Stimulated activated CD8-positive, alpha-beta memory T cell treated with anti-CD3 and anti-CD28 coated beads, Interleukin-2, amount 100 ng/mL, for 48 hours (primary cell): ENCODE measurements around the gene GPR161.
"Not testable (repeated sequence)": the region's sequence is repeated elsewhere in the genome, so short reads cannot be mapped to it uniquely, and the experiment has no call there.

Source experiments
- DNase-seq, 2 donors: peaks; one replicate each; pipeline ENCODE4 v3.0.0-alpha.2; 2020; ENCODE audit warnings: low read depth in 2 of 2

GPR161 gene

GRCh38 chr1:168087696-168088095 lies 49.0 kb downstream of the GPR161 start:
- no peak for DNase-seq

GRCh38 chr1:168086438-168086837 lies 50.3 kb downstream of the GPR161 start:
- no peak for DNase-seq

- no peak for DNase-seq
These were observed 51.3 kb downstream of the GPR161 start for GRCh38 chr1:168085401-168085872.

GRCh38 chr1:168084396-168085231 lies 52.1 kb downstream of the GPR161 start:
- peak; percentile 47 to 59 for DNase-seq

GRCh38 chr1:168083456-168084325 lies 53.0 kb downstream of the GPR161 start:
- no peak for DNase-seq

GRCh38 chr1:168082008-168082876 lies 54.5 kb downstream of the GPR161 start:
- peak; percentile 41 to 57 for DNase-seq

GRCh38 chr1:168081373-168082007 lies 55.2 kb downstream of the GPR161 start:
- DNase-seq, result no peak

GRCh38 chr1:168079761-168080160 lies 57.0 kb downstream of the GPR161 start:
- no peak for DNase-seq

GRCh38 chr1:168069384-168069783 lies 67.3 kb downstream of the GPR161 start:
- no peak for DNase-seq

- no peak for DNase-seq
These were observed 71.2 kb downstream of the GPR161 start for GRCh38 chr1:168065506-168065905.

GRCh38 chr1:168064216-168064615 lies 72.5 kb downstream of the GPR161 start:
- DNase-seq, result no peak

GRCh38 chr1:168057921-168058320 lies 78.8 kb downstream of the GPR161 start:
- DNase-seq, result no peak

GRCh38 chr1:168057355-168057754 lies 79.4 kb downstream of the GPR161 start:
- no peak for DNase-seq

GRCh38 chr1:168056152-168056551 lies 80.6 kb downstream of the GPR161 start:
- DNase-seq, result not testable (repeated sequence)

GRCh38 chr1:168054117-168054516 lies 82.6 kb downstream of the GPR161 start:
- DNase-seq, result no peak

- DNase-seq, result no peak
These were observed 83.0 kb downstream of the GPR161 start for GRCh38 chr1:168053681-168054080.

- DNase-seq, result no peak
These were observed 85.8 kb downstream of the GPR161 start for GRCh38 chr1:168050880-168051279.

GRCh38 chr1:168050307-168050706 lies 86.4 kb downstream of the GPR161 start:
- DNase-seq, result no peak

- no peak for DNase-seq
These were observed 91.4 kb downstream of the GPR161 start for GRCh38 chr1:168045311-168045710.

- no peak for DNase-seq
These were observed 94.4 kb downstream of the GPR161 start for GRCh38 chr1:168042362-168042761.

GRCh38 chr1:168035345-168035744 lies 101.4 kb downstream of the GPR161 start:
- DNase-seq, result no peak
